ENCODE data around the gene E2F3.
"Not testable (repeated sequence)": the region's sequence is repeated elsewhere in the genome, so short reads cannot be mapped to it uniquely, and the experiment has no call there.

Gene E2F3

GRCh38 chr6:20433929-20434328, 32.2 kb downstream of the E2F3 start:
- no peak for DNase-seq (ENCODE audit: low spot score)

- DNase-seq (ENCODE audit: low spot score), result no peak
These were observed 33.1 kb downstream of the E2F3 start for GRCh38 chr6:20434766-20435165.

GRCh38 chr6:20436719-20437118, 35.0 kb downstream of the E2F3 start:
- no peak for DNase-seq (ENCODE audit: low spot score)

- no peak for DNase-seq (ENCODE audit: low spot score)
These were observed 36.0 kb downstream of the E2F3 start for GRCh38 chr6:20437639-20438038.

- no peak for DNase-seq (ENCODE audit: low spot score)
These were observed 36.9 kb downstream of the E2F3 start for GRCh38 chr6:20438462-20439070.

- no peak for DNase-seq (ENCODE audit: low spot score)
These were observed 37.9 kb downstream of the E2F3 start for GRCh38 chr6:20439558-20439957.

- no peak for DNase-seq (ENCODE audit: low spot score)
These were observed 38.6 kb downstream of the E2F3 start for GRCh38 chr6:20440296-20440695.

- DNase-seq (ENCODE audit: low spot score), result no peak
These were observed 39.6 kb downstream of the E2F3 start for GRCh38 chr6:20441236-20441635.

GRCh38 chr6:20441921-20442320, 40.2 kb downstream of the E2F3 start:
- DNase-seq (ENCODE audit: low spot score), result no peak

- no peak for DNase-seq (ENCODE audit: low spot score)
These were observed 43.1 kb downstream of the E2F3 start for GRCh38 chr6:20444786-20445271.

- DNase-seq (ENCODE audit: low spot score), result no peak
These were observed 45.5 kb downstream of the E2F3 start for GRCh38 chr6:20447157-20447556.

- DNase-seq (ENCODE audit: low spot score), result no peak
These were observed 46.0 kb downstream of the E2F3 start for GRCh38 chr6:20447581-20448132.

- no peak for DNase-seq (ENCODE audit: low spot score)
These were observed 47.1 kb downstream of the E2F3 start for GRCh38 chr6:20448828-20449227.

GRCh38 chr6:20454204-20454824, 52.6 kb downstream of the E2F3 start:
- DNase-seq (ENCODE audit: low spot score), result no peak

GRCh38 chr6:20455251-20455940, 53.7 kb downstream of the E2F3 start:
- DNase-seq (ENCODE audit: low spot score), result no peak

- no peak for DNase-seq (ENCODE audit: low spot score)
These were observed 56.6 kb downstream of the E2F3 start for GRCh38 chr6:20458027-20458894.

- no peak for DNase-seq (ENCODE audit: low spot score)
These were observed 58.0 kb downstream of the E2F3 start for GRCh38 chr6:20459682-20460081.

- DNase-seq (ENCODE audit: low spot score), result no peak
These were observed 59.9 kb downstream of the E2F3 start for GRCh38 chr6:20461576-20461975.

- DNase-seq (ENCODE audit: low spot score), result no peak
These were observed 61.7 kb downstream of the E2F3 start for GRCh38 chr6:20463396-20463795.

GRCh38 chr6:20464041-20464440, 62.4 kb downstream of the E2F3 start:
- no peak for DNase-seq (ENCODE audit: low spot score)

GRCh38 chr6:20464847-20465246, 63.2 kb downstream of the E2F3 start:
- DNase-seq (ENCODE audit: low spot score), result no peak

- DNase-seq (ENCODE audit: low spot score), result not testable (repeated sequence)
These were observed 63.9 kb downstream of the E2F3 start for GRCh38 chr6:20465616-20466015.
